Neural cell (in vitro differentiated cells): ENCODE measurements around the gene VAV3.

Experiments
- EP300 ChIP-seq: fragments of 450-650 bp; conservative IDR thresholded peaks from 2 replicates; pipeline ENCODE4 v1.6.1; 2014; ENCODE audit warnings: antibody characterized with exemption, mild to moderate bottlenecking, moderate library complexity; ENCODE audit not compliant: poor library complexity, severe bottlenecking
- EZH2 ChIP-seq: fragments of 200-600, 300-800 bp; shearing (Covaris generic), sonication (generic); IDR thresholded peaks from 2 replicates; pipeline ENCODE4 v1.6.1; 2014; ENCODE audit warnings: antibody characterized with exemption, low read length, borderline replicate concordance, mild to moderate bottlenecking; ENCODE audit not compliant: insufficient read depth, poor library complexity, severe bottlenecking
- POLR2AphosphoS5 ChIP-seq: IDR thresholded peaks from 2 replicates; pipeline ENCODE4 v1.6.1; 2012
- SMC3 ChIP-seq: fragments of 450-650 bp; conservative IDR thresholded peaks from 2 replicates; pipeline ENCODE4 v1.6.1; 2014; ENCODE audit warnings: antibody characterized with exemption, mild to moderate bottlenecking, moderate library complexity; ENCODE audit not compliant: poor library complexity
- TAF1 ChIP-seq: IDR thresholded peaks from 2 replicates; pipeline ENCODE4 v1.6.1; 2012; ENCODE audit warnings: low read depth
- TF ChIP-seq, protein P1 (sequence below): fragments of 450-650 bp; IDR thresholded peaks from 2 replicates; pipeline ENCODE4 v1.5.1; 2014; ENCODE audit warnings: antibody characterized with exemption, mild to moderate bottlenecking, moderate library complexity; ENCODE audit not compliant: poor library complexity, severe bottlenecking
- TF ChIP-seq, protein P2 (sequence below): IDR thresholded peaks from 2 replicates; pipeline ENCODE4 v1.6.1; 2012; ENCODE audit warnings: borderline replicate concordance

GRCh38 chr1:107976431-107976830, 11.5 kb upstream of the VAV3 start:
- TF ChIP-seq POLR2AphosphoS5 (no peak), EZH2 (no peak), TAF1 (no peak), SMC3 (no peak), EP300 (no peak)
- TF ChIP-seq, protein P1, sequence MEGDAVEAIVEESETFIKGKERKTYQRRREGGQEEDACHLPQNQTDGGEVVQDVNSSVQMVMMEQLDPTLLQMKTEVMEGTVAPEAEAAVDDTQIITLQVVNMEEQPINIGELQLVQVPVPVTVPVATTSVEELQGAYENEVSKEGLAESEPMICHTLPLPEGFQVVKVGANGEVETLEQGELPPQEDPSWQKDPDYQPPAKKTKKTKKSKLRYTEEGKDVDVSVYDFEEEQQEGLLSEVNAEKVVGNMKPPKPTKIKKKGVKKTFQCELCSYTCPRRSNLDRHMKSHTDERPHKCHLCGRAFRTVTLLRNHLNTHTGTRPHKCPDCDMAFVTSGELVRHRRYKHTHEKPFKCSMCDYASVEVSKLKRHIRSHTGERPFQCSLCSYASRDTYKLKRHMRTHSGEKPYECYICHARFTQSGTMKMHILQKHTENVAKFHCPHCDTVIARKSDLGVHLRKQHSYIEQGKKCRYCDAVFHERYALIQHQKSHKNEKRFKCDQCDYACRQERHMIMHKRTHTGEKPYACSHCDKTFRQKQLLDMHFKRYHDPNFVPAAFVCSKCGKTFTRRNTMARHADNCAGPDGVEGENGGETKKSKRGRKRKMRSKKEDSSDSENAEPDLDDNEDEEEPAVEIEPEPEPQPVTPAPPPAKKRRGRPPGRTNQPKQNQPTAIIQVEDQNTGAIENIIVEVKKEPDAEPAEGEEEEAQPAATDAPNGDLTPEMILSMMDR = no peak
- TF ChIP-seq, protein P2, sequence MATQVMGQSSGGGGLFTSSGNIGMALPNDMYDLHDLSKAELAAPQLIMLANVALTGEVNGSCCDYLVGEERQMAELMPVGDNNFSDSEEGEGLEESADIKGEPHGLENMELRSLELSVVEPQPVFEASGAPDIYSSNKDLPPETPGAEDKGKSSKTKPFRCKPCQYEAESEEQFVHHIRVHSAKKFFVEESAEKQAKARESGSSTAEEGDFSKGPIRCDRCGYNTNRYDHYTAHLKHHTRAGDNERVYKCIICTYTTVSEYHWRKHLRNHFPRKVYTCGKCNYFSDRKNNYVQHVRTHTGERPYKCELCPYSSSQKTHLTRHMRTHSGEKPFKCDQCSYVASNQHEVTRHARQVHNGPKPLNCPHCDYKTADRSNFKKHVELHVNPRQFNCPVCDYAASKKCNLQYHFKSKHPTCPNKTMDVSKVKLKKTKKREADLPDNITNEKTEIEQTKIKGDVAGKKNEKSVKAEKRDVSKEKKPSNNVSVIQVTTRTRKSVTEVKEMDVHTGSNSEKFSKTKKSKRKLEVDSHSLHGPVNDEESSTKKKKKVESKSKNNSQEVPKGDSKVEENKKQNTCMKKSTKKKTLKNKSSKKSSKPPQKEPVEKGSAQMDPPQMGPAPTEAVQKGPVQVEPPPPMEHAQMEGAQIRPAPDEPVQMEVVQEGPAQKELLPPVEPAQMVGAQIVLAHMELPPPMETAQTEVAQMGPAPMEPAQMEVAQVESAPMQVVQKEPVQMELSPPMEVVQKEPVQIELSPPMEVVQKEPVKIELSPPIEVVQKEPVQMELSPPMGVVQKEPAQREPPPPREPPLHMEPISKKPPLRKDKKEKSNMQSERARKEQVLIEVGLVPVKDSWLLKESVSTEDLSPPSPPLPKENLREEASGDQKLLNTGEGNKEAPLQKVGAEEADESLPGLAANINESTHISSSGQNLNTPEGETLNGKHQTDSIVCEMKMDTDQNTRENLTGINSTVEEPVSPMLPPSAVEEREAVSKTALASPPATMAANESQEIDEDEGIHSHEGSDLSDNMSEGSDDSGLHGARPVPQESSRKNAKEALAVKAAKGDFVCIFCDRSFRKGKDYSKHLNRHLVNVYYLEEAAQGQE = no peak
